H1 (cell line): ENCODE measurements around the gene SLC4A8. TPM values are rescaled to one million over a fixed set of nuclear protein-coding genes. Genes with fewer than 3 reads are reported as not detected.

ENCODE experiments used
- CTCF ChIA-PET: fragments of 300-600 bp; sonication (Branson Sonifier 250); formaldehyde crosslinking; loops from one replicate; lab custom pipeline; 2021; ENCODE audit not compliant: partially characterized antibody; lab: Charles Lee
- POLR2A ChIA-PET: fragments of 300-600 bp; sonication (Branson Sonifier 250); formaldehyde crosslinking; loops from one replicate; lab custom pipeline; 2021; ENCODE audit warnings: inconsistent platforms; ENCODE audit not compliant: partially characterized antibody; lab: Charles Lee
- DNase-seq, 2 experiments: peaks; one replicate each; pipeline versions ENCODE4 v3.0.0 to v3.0.0-alpha.2; 2010 to 2022; ENCODE audit warnings: low spot score in 2 of 2, low read depth in 1 of 2, mixed read lengths in 1 of 2
- FAIRE-seq: peaks from 2 replicates; lab custom pipeline; 2011; peaks lifted over from hg19 to GRCh38; lab: Jason Lieb, UNC
- H2AFZ ChIP-seq: 2 replicates; pipeline ENCODE4 v1.8.1; 2012; ENCODE audit warnings: low read length, inconsistent platforms
- H2AK5ac ChIP-seq: 2 replicates; pipeline ENCODE4 v1.6.1; 2013; ENCODE audit warnings: low read depth, low read length
- H2BK120ac ChIP-seq: replicated peaks from 2 replicates; pipeline ENCODE3; 2013; ENCODE audit warnings: low read depth, low read length, inconsistent platforms
- H2BK12ac ChIP-seq: 2 replicates; pipeline ENCODE4 v1.6.1; 2013; ENCODE audit warnings: low read depth, low read length
- H2BK15ac ChIP-seq: 2 replicates; pipeline ENCODE4 v1.6.1; 2013; ENCODE audit warnings: low read length
- H2BK20ac ChIP-seq: 2 replicates; pipeline ENCODE4 v1.6.1; 2013; ENCODE audit warnings: low read length
- H2BK5ac ChIP-seq: 2 replicates; pipeline ENCODE4 v1.6.1; 2013; ENCODE audit warnings: low read depth, low read length
- H3K14ac ChIP-seq: 2 replicates; pipeline ENCODE4 v1.6.1; 2013; ENCODE audit warnings: inconsistent platforms; ENCODE audit not compliant: insufficient read length
- H3K18ac ChIP-seq: 2 replicates; pipeline ENCODE4 v1.6.1; 2013; ENCODE audit warnings: low read length; ENCODE audit errors: extremely low read depth
- H3K23ac ChIP-seq: 2 replicates; pipeline ENCODE4 v1.6.1; 2013; ENCODE audit warnings: inconsistent platforms; ENCODE audit not compliant: insufficient read length
- H3K23me2 ChIP-seq: 2 replicates; pipeline ENCODE4 v1.6.1; 2013; ENCODE audit warnings: low read depth, low read length
- H3K27ac ChIP-seq: 2 replicates; pipeline ENCODE4 v1.6.1; 2011; ENCODE audit warnings: low read depth, low read length, inconsistent platforms
- H3K27me3 ChIP-seq, 4 experiments: replicated peaks in 1 of 4; 1 replicate in 1 of 4; 2 replicates in 3 of 4; pipeline versions ENCODE4 v1.6.1 to v1.8.1; 2011 to 2013; ENCODE audit warnings: low read length in 3 of 4, mild to moderate bottlenecking in 3 of 4, inconsistent platforms in 2 of 4, mixed read lengths in 2 of 4, moderate library complexity in 1 of 4; ENCODE audit not compliant: control insufficient read depth in 3 of 4, insufficient read depth in 3 of 4; ENCODE audit errors: extremely low read depth in 1 of 4
- H3K36me3 ChIP-seq, 4 experiments: 2 replicates each; pipeline versions ENCODE4 v1.6.1 to v1.8.1; 2011 to 2013; ENCODE audit warnings: mild to moderate bottlenecking in 4 of 4, low read length in 3 of 4, moderate library complexity in 2 of 4, control low read depth in 1 of 4, inconsistent platforms in 1 of 4; ENCODE audit not compliant: insufficient read depth in 4 of 4, control insufficient read depth in 2 of 4
- H3K4ac ChIP-seq: replicated peaks from 2 replicates; pipeline ENCODE3; 2013; ENCODE audit warnings: low read length, low read depth, mixed read lengths, inconsistent platforms; ENCODE audit not compliant: insufficient read length
- H3K4me1 ChIP-seq, 4 experiments: replicated peaks in 1 of 4; 1 replicate in 1 of 4; 2 replicates in 3 of 4; pipeline versions ENCODE4 v1.6.1 to v1.8.1; 2011 to 2013; ENCODE audit warnings: low read length in 3 of 4, inconsistent platforms in 2 of 4, mixed read lengths in 1 of 4; ENCODE audit not compliant: insufficient read depth in 4 of 4, control insufficient read depth in 3 of 4
- H3K4me2 ChIP-seq, 2 experiments: 2 replicates each; pipeline versions ENCODE4 v1.6.1 to v1.8.1; 2011 to 2013; ENCODE audit warnings: low read depth in 2 of 2, low read length in 2 of 2, control low read depth in 1 of 2, inconsistent platforms in 1 of 2, mild to moderate bottlenecking in 1 of 2; ENCODE audit not compliant: insufficient read depth in 1 of 2
- H3K4me3 ChIP-seq, 4 experiments: fragments of 200-600, 300-600 bp in 1 of 4; sonication (generic), shearing (Covaris generic), sonication (Bioruptor Twin) in 1 of 4; 2 replicates each; pipeline versions ENCODE4 v1.5.1 to v1.8.1; 2011 to 2016; ENCODE audit warnings: low read length in 4 of 4, low read depth in 3 of 4, control low read depth in 2 of 4, inconsistent platforms in 2 of 4, mild to moderate bottlenecking in 2 of 4, mixed read lengths in 1 of 4, moderate library complexity in 1 of 4; ENCODE audit not compliant: insufficient read depth in 2 of 4; ENCODE audit errors: extremely low read depth in 1 of 4
- H3K56ac ChIP-seq: replicated peaks from 2 replicates; pipeline ENCODE3; 2013; ENCODE audit warnings: low read depth, mild to moderate bottlenecking, mixed read lengths, low read length, inconsistent platforms; ENCODE audit not compliant: insufficient read length
- H3K79me1 ChIP-seq: 2 replicates; pipeline ENCODE4 v1.6.1; 2013; ENCODE audit warnings: low read depth, low read length, control low read depth
- H3K79me2 ChIP-seq, 2 experiments: 2 replicates each; pipeline versions ENCODE4 v1.6.1 to v1.8.1; 2012 to 2013; ENCODE audit warnings: low read length in 2 of 2, mild to moderate bottlenecking in 2 of 2, inconsistent platforms in 1 of 2; ENCODE audit not compliant: insufficient read depth in 2 of 2, control insufficient read depth in 1 of 2
- H3K9ac ChIP-seq, 4 experiments: replicated peaks in 1 of 4; 1 replicate in 1 of 4; 2 replicates in 3 of 4; pipeline versions ENCODE4 v1.6.1 to v1.8.1; 2011 to 2013; ENCODE audit warnings: low read depth in 3 of 4, low read length in 3 of 4, control low read depth in 2 of 4, mild to moderate bottlenecking in 2 of 4, moderate library complexity in 2 of 4, inconsistent platforms in 1 of 4; ENCODE audit errors: extremely low read depth in 1 of 4
- H3K9me3 ChIP-seq, 2 experiments: 2 replicates each; pipeline versions ENCODE4 v1.6.1 to v1.8.1; 2012 to 2013; ENCODE audit warnings: mild to moderate bottlenecking in 2 of 2, moderate library complexity in 2 of 2, control low read depth in 1 of 2, inconsistent platforms in 1 of 2, low read depth in 1 of 2, low read length in 1 of 2, mixed read lengths in 1 of 2; ENCODE audit not compliant: insufficient read depth in 2 of 2
- H4K20me1 ChIP-seq, 2 experiments: replicated peaks in 1 of 2; 2 replicates each; pipeline versions ENCODE3 to v1.8.1; 2011 to 2013; ENCODE audit warnings: inconsistent platforms in 2 of 2, low read length in 2 of 2, mild to moderate bottlenecking in 1 of 2; ENCODE audit not compliant: insufficient read depth in 2 of 2, control insufficient read depth in 1 of 2
- H4K5ac ChIP-seq: 2 replicates; pipeline ENCODE4 v1.6.1; 2013; ENCODE audit warnings: low read length, low read depth, mixed read lengths, inconsistent platforms; ENCODE audit not compliant: insufficient read length
- H4K8ac ChIP-seq: 2 replicates; pipeline ENCODE4 v1.8.0; 2013; ENCODE audit warnings: mild to moderate bottlenecking, moderate library complexity, low read length, inconsistent platforms; ENCODE audit not compliant: insufficient read depth; ENCODE audit errors: extremely low read depth
- H4K91ac ChIP-seq: replicated peaks from 2 replicates; pipeline ENCODE3; 2013; ENCODE audit warnings: low read length, mixed read lengths, inconsistent platforms; ENCODE audit not compliant: insufficient read length
- BRCA1 ChIP-seq: IDR thresholded peaks from 2 replicates; pipeline ENCODE4 v1.6.1; 2012; ENCODE audit warnings: low read depth, low read length, improper control_type of control experiment
- FOSL1 ChIP-seq: IDR thresholded peaks from 2 replicates; pipeline ENCODE4 v1.6.1; 2011; ENCODE audit warnings: mild to moderate bottlenecking, low read depth, low read length, moderate library complexity; ENCODE audit not compliant: insufficient read depth
- GTF2F1 ChIP-seq: IDR thresholded peaks from 2 replicates; pipeline ENCODE4 v1.6.1; 2012; ENCODE audit warnings: low read depth, low read length, improper control_type of control experiment, borderline replicate concordance
- HDAC6 ChIP-seq: IDR thresholded peaks from one replicate; pipeline ENCODE4 v1.7.1; 2012; ENCODE audit warnings: low read depth, mild to moderate bottlenecking, inconsistent platforms, low read length, moderate library complexity
- POLR2A ChIP-seq, 2 experiments: IDR thresholded peaks; 1 replicate in 1 of 2; 2 replicates in 1 of 2; pipeline ENCODE4 v1.6.1; 2011; ENCODE audit warnings: low read depth in 2 of 2, low read length in 2 of 2, mild to moderate bottlenecking in 2 of 2; ENCODE audit errors: control extremely low read depth in 1 of 2
- RFX5 ChIP-seq: IDR thresholded peaks from 2 replicates; pipeline ENCODE4 v1.6.1; 2011; ENCODE audit warnings: low read depth, low read length, improper control_type of control experiment, borderline replicate concordance
- RXRA ChIP-seq: IDR thresholded peaks from 2 replicates; pipeline ENCODE4 v1.6.1; 2011; ENCODE audit warnings: low read depth, mild to moderate bottlenecking, low read length, moderate library complexity; ENCODE audit not compliant: insufficient read depth
- WGBS, 2 experiments: shearing (Covaris generic) in 1 of 2; methylation state at CpG; one replicate each; pipeline versions ENCODE4 v1.1.6 to v1.1.7; 2013 to 2015; ENCODE audit warnings: low lambda C conversion rate in 2 of 2, mixed read lengths in 2 of 2, inconsistent platforms in 1 of 2, low coverage in 1 of 2, missing lambda C conversion rate in 1 of 2; ENCODE audit not compliant: insufficient replicate concordance in 2 of 2, insufficient coverage in 1 of 2, insufficient read length in 1 of 2; ENCODE audit errors: extremely low coverage in 1 of 2, missing lambda C conversion rate in 1 of 2; 5-methylcytosine and 5-hydroxymethylcytosine counted together
- polyA plus RNA-seq, 7 experiments: library from polyadenylated mRNA; depleted of rRNA in 3 of 7; stranded (reverse) in 5 of 7; unstranded in 2 of 7; fragments of >200 nt in 5 of 7; fragments of 200-250 nt in 2 of 7; gene quantifications; 1 replicate in 5 of 7; 2 replicates in 1 of 7; 4 replicates in 1 of 7; pipeline versions ENCODE4 v1.2.1 to v1.2.3, GENCODE V29; 2011 to 2013; ENCODE audit warnings: missing spikeins in 2 of 7, mixed read lengths in 2 of 7
- total RNA-seq: library from RNA; stranded (reverse); fragmentation: NEBNext Ultra II Directional; extraction: Animal tissue kit (Norgen Biotek cat#: 25700); gene quantifications from 2 replicates; pipeline ENCODE4 v1.2.1, GENCODE V29; 2021
- TF ChIP-seq, protein P1 (sequence below): IDR thresholded peaks from 2 replicates; pipeline ENCODE4 v1.6.1; 2012; ENCODE audit warnings: inconsistent platforms
- TF ChIP-seq, protein P2 (sequence below): IDR thresholded peaks from 2 replicates; pipeline ENCODE4 v1.6.1; 2012; ENCODE audit warnings: low read length, inconsistent platforms

Gene SLC4A8
- total and polyA plus RNA-seq, 2 of the 8 experiments (the other 6 are each of a cell fraction or from before 2014, with no cell fraction given): 11.2 to 13.4 TPM

DNA sequence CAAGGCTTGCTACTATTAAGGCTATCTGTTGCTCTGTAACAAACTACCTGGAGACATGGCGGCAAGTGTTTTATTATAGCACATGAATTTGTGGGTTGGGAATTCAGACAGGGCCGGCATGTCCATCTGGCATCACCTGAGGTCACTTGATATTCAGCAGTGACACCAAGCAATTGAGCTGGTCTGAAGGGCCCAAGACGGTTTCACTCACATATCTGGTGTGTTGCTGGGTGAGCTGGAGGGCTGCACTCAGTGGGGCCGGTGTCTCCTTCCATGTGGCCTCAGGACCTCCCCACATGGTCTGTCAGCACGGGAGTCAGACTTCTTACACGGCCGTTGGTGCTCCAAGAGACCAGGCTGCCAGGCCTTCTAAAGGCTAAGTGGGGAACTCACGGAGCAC is 114.0 kb downstream of the SLC4A8 start:
- no peak overlapping the region for H4K91ac ChIP-seq
- no peak overlapping the region for H4K5ac ChIP-seq
- H3K79me2 ChIP-seq: no peaks in the 10 kb centered on the region
- CTCF ChIA-PET: interaction anchor here (0.6 to 1.7 kb wide), 7 partner anchors 12 to 141 kb away, joined by 3 to 6 read pairs (median 4); no protein-coding TSS in a partner anchor
- H4K8ac ChIP-seq: no peak overlapping the region
- WGBS, 2 experiments: 91% methylated on average over 8 of the region's 8 CpGs; no CpG with 5 or more reads in 1 of the 2 experiments
- H2AFZ ChIP-seq: no peak overlapping the region
- H2BK120ac ChIP-seq: no peak overlapping the region
- H3K27me3 ChIP-seq: no peaks in the 10 kb centered on the region
- no peaks in the 10 kb centered on the region for H3K23me2 ChIP-seq
- no peak overlapping the region for H3K18ac ChIP-seq
- no peak overlapping the region for H2BK5ac ChIP-seq
- H2BK15ac ChIP-seq: no peak overlapping the region
- H2AK5ac ChIP-seq: no peak overlapping the region
- H3K79me1 ChIP-seq: no peaks in the 10 kb centered on the region
- H3K56ac ChIP-seq: no peak overlapping the region
- POLR2A ChIA-PET: interaction anchor here (1.1 kb wide), 1 partner anchor 103 kb away, joined by 3 read pairs; no protein-coding TSS in a partner anchor
- no peak overlapping the region for H3K14ac ChIP-seq
- H3K4me3 ChIP-seq: no peak overlapping the region
- FAIRE-seq: no peak
- no peaks in the 10 kb centered on the region for H4K20me1 ChIP-seq
- no peak overlapping the region for H3K4me2 ChIP-seq
- peaks cover 2 to 14% (median 8%) of the 10 kb centered on the region in 4 experiments; a peak in 5 of 7 replicates for H3K4me1 ChIP-seq
- no peak overlapping the region for H3K23ac ChIP-seq
- no peak overlapping the region for H2BK12ac ChIP-seq
- no peaks in the 10 kb centered on the region for H3K36me3 ChIP-seq
- H3K9ac ChIP-seq: no peak overlapping the region
- no peak overlapping the region for H3K4ac ChIP-seq
- H3K9me3 ChIP-seq: no peaks in the 10 kb centered on the region
- no peak overlapping the region for H2BK20ac ChIP-seq
- no peak for DNase-seq
- H3K27ac ChIP-seq: no peak overlapping the region
- TF ChIP-seq FOSL1 (no peak), HDAC6 (no peak), BRCA1 (no peak), GTF2F1 (no peak), RFX5 (no peak), POLR2A (IDR thresholded peaks at IDR 0.05; ENCODE audit: control extremely low read depth in 1 of 2, low read depth in 2 of 2, low read length in 2 of 2) (no peak), RXRA (no peak)
- TF ChIP-seq, protein P1, sequence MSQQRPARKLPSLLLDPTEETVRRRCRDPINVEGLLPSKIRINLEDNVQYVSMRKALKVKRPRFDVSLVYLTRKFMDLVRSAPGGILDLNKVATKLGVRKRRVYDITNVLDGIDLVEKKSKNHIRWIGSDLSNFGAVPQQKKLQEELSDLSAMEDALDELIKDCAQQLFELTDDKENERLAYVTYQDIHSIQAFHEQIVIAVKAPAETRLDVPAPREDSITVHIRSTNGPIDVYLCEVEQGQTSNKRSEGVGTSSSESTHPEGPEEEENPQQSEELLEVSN: no peak
- TF ChIP-seq, protein P2, sequence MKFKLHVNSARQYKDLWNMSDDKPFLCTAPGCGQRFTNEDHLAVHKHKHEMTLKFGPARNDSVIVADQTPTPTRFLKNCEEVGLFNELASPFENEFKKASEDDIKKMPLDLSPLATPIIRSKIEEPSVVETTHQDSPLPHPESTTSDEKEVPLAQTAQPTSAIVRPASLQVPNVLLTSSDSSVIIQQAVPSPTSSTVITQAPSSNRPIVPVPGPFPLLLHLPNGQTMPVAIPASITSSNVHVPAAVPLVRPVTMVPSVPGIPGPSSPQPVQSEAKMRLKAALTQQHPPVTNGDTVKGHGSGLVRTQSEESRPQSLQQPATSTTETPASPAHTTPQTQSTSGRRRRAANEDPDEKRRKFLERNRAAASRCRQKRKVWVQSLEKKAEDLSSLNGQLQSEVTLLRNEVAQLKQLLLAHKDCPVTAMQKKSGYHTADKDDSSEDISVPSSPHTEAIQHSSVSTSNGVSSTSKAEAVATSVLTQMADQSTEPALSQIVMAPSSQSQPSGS: no peak
